Fibroblast of the aortic adventitia (primary cell): Measurements from ENCODE around the gene LUZP1. TPM values are rescaled to one million over a fixed set of nuclear protein-coding genes. Genes with fewer than 3 reads are reported as not detected.

Experiments used
- DNase-seq: peaks from one replicate; pipeline ENCODE4 v3.0.0-alpha.2; 2010; ENCODE audit warnings: low read depth
- H3K4me3 ChIP-seq: 2 replicates; pipeline ENCODE4 v1.5.1; 2011; ENCODE audit warnings: low read depth, mild to moderate bottlenecking, control low read depth, low read length, moderate library complexity
- total RNA-seq: library from RNA; depleted of rRNA; stranded (reverse); fragments of >200 nt; gene quantifications from 2 replicates; pipeline ENCODE4 v1.2.3, GENCODE V29; 2012; ENCODE audit warnings: low replicate concordance
- TF ChIP-seq, protein P1 (sequence below): IDR thresholded peaks from 2 replicates; pipeline ENCODE4 v1.5.1; 2011; ENCODE audit warnings: mild to moderate bottlenecking, low read length, control low read depth, inconsistent platforms; ENCODE audit not compliant: insufficient read depth

The LUZP1 gene
- total RNA-seq, 1 donor = 26.2 TPM

DNA sequence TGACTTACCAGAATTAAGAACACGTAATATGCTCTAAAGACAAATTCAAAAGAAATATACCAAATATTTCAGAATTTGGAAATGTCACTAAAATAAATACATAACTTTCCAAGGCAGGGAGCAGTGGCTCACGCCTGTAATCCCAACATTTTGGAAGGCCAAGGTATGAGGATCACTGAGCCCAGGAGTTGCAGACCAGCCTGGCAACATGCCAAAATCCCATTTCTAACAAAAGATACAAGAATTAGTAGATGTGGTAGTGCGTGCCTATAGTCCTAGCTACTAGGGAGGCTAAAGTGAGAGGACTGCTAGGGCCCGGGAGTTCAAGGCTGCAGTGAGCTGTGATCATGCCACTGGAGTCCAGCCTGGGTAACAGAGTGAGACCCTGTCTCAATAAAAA lies 11.7 kb downstream of the LUZP1 start:
- no peak for DNase-seq
- TF ChIP-seq, protein P1, sequence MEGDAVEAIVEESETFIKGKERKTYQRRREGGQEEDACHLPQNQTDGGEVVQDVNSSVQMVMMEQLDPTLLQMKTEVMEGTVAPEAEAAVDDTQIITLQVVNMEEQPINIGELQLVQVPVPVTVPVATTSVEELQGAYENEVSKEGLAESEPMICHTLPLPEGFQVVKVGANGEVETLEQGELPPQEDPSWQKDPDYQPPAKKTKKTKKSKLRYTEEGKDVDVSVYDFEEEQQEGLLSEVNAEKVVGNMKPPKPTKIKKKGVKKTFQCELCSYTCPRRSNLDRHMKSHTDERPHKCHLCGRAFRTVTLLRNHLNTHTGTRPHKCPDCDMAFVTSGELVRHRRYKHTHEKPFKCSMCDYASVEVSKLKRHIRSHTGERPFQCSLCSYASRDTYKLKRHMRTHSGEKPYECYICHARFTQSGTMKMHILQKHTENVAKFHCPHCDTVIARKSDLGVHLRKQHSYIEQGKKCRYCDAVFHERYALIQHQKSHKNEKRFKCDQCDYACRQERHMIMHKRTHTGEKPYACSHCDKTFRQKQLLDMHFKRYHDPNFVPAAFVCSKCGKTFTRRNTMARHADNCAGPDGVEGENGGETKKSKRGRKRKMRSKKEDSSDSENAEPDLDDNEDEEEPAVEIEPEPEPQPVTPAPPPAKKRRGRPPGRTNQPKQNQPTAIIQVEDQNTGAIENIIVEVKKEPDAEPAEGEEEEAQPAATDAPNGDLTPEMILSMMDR = no peak
- H3K4me3 ChIP-seq = no peak overlapping the region

DNA sequence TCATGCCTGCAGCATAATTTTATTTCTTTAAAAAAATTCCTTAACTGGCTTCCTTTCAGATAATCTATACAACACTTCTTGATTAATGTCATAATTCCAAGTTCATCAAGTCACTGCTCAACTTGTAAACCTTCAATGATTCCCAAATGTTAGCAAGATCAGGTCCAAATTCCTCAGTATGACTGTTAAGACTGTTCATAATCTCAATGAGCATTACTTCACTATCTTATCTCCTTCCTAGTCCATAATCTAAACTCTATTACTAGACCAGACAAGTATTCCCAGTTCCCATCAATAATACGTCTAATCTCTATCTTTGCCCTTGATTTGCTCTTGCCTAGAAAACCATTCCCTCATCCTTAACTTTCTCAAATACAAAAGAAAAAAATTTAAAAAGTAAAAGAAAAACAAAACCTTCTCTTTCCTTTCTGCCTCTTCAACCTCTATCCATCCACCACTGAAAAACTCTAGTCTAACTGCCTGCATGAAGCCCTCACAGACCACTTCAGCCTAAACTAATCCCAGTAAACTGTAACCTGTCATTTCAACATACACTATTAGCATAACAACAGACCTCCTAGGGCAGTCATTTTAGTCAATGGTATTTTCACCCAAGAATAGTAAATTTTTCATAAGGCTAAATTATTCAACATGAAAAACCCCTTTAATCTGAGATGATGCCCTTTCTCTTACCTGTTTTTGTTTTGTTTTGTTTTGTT lies 15.5 kb downstream of the LUZP1 start:
- H3K4me3 ChIP-seq = no peak overlapping the region
- DNase-seq = peak; percentile 73
- TF ChIP-seq, protein P1 = no peak

DNA sequence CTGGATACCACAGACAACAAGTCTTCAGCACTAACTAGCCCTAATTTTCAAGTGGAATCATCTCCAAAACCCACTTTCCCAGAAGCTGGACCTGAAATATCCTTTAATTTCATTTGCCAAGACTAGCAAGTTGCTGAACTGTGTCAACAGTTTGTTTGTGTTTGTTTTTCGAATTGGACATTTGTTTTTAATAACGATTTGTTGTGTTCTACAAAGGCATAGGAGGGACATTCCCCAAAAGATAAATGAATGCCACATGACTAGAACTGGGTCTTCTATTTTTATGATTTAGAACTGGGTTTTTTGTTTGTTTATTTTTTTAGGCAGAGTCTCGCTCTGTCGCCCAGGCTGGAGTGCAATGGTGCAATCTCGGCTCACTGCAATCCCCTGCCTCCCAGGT lies 17.9 kb downstream of the LUZP1 start:
- TF ChIP-seq, protein P1 = no peak
- no peak for DNase-seq
- no peak overlapping the region for H3K4me3 ChIP-seq

DNA sequence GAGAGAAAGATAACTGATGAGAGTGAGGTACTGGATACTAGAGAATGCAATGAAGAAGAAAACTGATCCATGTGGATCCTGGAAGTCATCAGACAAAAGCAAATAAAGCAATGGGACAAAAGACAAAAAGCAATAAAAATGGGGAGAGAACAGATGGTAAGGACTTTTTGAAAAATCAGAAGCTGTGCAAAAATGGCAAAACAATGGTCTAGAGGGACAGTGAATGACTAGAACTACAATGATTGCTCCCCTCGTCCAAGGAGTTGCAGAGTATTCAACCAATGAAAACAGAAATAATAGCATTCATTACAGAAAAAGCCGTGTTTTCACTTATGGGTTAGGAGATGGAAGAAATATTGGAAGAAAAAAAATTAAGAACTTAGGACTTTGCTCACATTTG lies 18.5 kb downstream of the LUZP1 start:
- TF ChIP-seq, protein P1 = no peak
- H3K4me3 ChIP-seq = no peak overlapping the region
- no peak for DNase-seq

DNA sequence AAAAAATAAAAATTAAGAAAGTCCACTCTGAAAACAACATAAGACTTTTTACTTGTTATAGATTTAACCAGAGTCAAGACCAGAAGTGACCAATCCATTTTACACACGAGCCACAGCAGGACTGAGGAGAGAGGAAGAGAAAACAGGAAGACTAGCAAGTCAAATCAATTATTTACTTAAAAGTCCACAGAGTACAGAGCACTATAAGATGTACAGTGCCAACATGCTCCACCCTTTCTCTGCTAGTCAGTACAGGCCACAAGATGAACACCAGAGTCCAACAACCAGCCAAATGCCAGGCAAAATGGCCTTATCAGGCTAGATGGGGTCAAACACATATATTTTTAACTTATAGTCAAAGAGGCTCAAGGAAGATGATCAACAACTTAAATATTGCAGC lies 19.5 kb downstream of the LUZP1 start:
- TF ChIP-seq, protein P1 = no peak
- H3K4me3 ChIP-seq = no peak overlapping the region
- DNase-seq = no peak

DNA sequence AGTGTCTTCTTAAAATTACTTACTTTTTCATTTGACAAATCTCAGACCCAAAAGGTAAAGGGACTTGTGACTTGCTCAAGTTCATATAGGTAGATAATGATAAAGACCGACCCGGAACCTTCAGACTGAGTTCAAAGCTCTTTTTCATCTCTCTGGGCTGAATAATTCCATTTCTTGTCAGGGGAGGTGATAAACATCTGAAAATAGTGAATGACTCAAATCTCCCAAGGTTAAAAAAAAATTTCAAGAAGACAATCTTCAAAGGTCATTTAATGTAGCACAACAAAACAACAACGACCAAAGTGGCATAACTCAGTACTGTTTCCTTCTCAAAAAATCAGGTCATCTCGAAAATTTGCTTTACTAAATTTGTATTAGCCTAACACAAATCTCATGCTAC lies 20.6 kb downstream of the LUZP1 start:
- TF ChIP-seq, protein P1 = no peak
- no peak overlapping the region for H3K4me3 ChIP-seq
- no peak for DNase-seq
